Measurements from ENCODE around the gene FAM222A.

DNA sequence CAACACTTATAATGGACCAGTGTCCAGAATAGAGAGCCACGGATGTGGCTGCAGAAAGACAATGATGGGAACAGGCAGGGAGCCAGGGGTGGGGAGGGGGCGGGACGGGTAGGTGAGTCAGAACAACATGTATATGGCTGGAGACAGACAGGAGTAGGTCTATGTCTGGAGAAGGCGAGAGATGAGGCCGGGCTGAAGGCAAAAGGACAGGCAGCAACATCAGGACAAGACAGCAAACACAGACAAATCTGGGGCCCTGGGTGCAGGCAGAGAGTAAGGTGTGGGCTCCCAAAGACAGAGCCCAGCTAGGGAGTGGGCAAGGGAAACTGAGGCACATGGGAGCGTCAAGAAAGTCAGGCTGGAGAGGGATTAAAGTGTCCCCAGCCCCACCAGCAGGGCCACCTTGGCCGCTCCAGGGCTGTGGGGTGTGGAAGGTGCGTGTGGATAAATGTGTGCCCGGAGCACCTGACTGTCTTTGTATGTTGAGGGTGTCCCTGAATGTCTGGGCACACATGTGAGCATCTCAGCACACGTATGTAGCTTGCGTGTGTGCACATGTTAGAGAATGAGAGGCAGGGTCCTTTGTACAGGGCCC is 44.1 kb downstream of the FAM222A start:
- no peak for TF ChIP-seq CTCF (IDR thresholded peaks at IDR 0.05)
- no peak for TF ChIP-seq POLR2A (IDR thresholded peaks at IDR 0.05)
